ENCODE data around the gene KRT77. TPM values are rescaled to one million over a fixed set of nuclear protein-coding genes. Genes with fewer than 3 reads are reported as not detected.

KRT77 gene
- total and polyA plus RNA-seq, 7 donors = 0.01 to 0.04 TPM; not detected in 5

DNA sequence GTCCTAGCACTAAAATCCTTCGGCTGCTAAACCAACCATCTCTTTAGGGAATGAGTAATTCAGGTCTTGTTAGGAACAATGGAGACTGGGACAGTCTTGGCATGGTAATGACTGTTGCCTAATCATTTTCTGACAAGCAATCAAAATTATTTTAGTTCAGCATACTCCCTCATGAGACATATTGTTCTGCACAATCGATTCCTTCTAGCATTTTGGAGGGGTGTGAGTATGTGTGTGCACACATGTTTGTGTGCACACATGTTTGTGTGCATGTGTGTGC is 21.0 kb downstream of the KRT77 start:
- no peaks in the 10 kb centered on the region for H3K9me3 ChIP-seq
- DNase-seq (no peak), ATAC-seq (peak in 1 of 4 donors; percentile 42)
- H3K27ac ChIP-seq = no peak overlapping the region
- no peak for TF ChIP-seq CTCF (IDR thresholded peaks at IDR 0.05)
- no peaks in the 10 kb centered on the region for H3K4me1 ChIP-seq
- H3K27me3 ChIP-seq (ENCODE audit: insufficient read depth in 3 of 3, low read length in 2 of 3) = peaks cover 0 to 15% (median 1%) of the 10 kb centered on the region in 3 donors
- H3K36me3 ChIP-seq (ENCODE audit: insufficient read depth in 1 of 2, low read depth in 1 of 2) = no peaks in the 10 kb centered on the region
- intact Hi-C loops (cut with DNase I) = no loop called here
- H3K4me3 ChIP-seq = no peak overlapping the region
- 25 to 57% (median 36%) methylated on average over 2 of the region's 2 CpGs for WGBS, 3 donors

- ATAC-seq (no peak), DNase-seq (no peak)
- Histone ChIP-seq H3K4me3 (no peak overlapping the region), H3K36me3 (ENCODE audit: insufficient read depth in 1 of 2, low read depth in 1 of 2) (no peaks in the 10 kb centered on the region), H3K27me3 (ENCODE audit: insufficient read depth in 3 of 3, low read length in 2 of 3) (peaks cover 0 to 9% (median 1%) of the 10 kb centered on the region in 3 donors), H3K9me3 (no peaks in the 10 kb centered on the region), H3K27ac (no peak overlapping the region), H3K4me1 (no peaks in the 10 kb centered on the region)
- no peak for TF ChIP-seq CTCF (IDR thresholded peaks at IDR 0.05)
- intact Hi-C loops (cut with DNase I) = no loop called here
- 67 to 83% (median 79%) methylated on average over 12 of the region's 12 CpGs for WGBS, 3 donors
These were observed 21.6 kb downstream of the KRT77 start for GRCh38 chr12:52681526-52682380.

- Histone ChIP-seq H3K27me3 (ENCODE audit: insufficient read depth in 3 of 3, low read length in 2 of 3) (peaks cover 0 to 3% (median 2%) of the 10 kb centered on the region in 3 donors), H3K9me3 (no peaks in the 10 kb centered on the region), H3K27ac (no peak within 1 kb of the TSS), H3K36me3 (ENCODE audit: insufficient read depth in 1 of 2, low read depth in 1 of 2) (no peaks in the 10 kb centered on the region), H3K4me3 (no peak within 1 kb of the TSS), H3K4me1 (no peaks in the 10 kb centered on the region)
- intact Hi-C loops (cut with DNase I) = no loop called here
- TF ChIP-seq CTCF (IDR thresholded peaks at IDR 0.05) = no peak
- ATAC-seq (no peak), DNase-seq (no peak)
- WGBS, 3 donors = 91 to 93% (median 92%) methylated on average over 3 of the region's 3 CpGs
These were observed 23.0 kb downstream of the KRT77 start, which contains the start of gene KRT1 for GRCh38 chr12:52680363-52680762. TSS of gene KRT1 (minus strand) at chr12:52680407. CDS start at chr12:52680348, 59 bp downstream.

- H3K27me3 ChIP-seq (ENCODE audit: insufficient read depth in 3 of 3, low read length in 2 of 3) = peaks cover 0 to 5% (median 3%) of the 10 kb centered on the region in 3 donors
- H3K4me3 ChIP-seq = no peak overlapping the region
- no peaks in the 10 kb centered on the region for H3K36me3 ChIP-seq (ENCODE audit: insufficient read depth in 1 of 2, low read depth in 1 of 2)
- 84 to 87% (median 86%) methylated on average over 5 of the region's 5 CpGs for WGBS, 3 donors
- TF ChIP-seq CTCF (IDR thresholded peaks at IDR 0.05) = no peak
- H3K9me3 ChIP-seq = no peaks in the 10 kb centered on the region
- no peak for DNase-seq
- no peaks in the 10 kb centered on the region for H3K4me1 ChIP-seq
- no peak overlapping the region for H3K27ac ChIP-seq
- no peak for ATAC-seq
- intact Hi-C loops (cut with DNase I) = no loop called here
These were observed 23.4 kb downstream of the KRT77 start for GRCh38 chr12:52679875-52680274.
